ENCODE measurements around the gene EIF4G1. TPM values are rescaled to one million over a fixed set of nuclear protein-coding genes. Genes with fewer than 3 reads are reported as not detected.
A peak's percentile ranks its signal among the peaks of the same experiment; 100 is the strongest.

EIF4G1 gene
- total RNA-seq, 1 donor from 2014 or later: 341 TPM

DNA sequence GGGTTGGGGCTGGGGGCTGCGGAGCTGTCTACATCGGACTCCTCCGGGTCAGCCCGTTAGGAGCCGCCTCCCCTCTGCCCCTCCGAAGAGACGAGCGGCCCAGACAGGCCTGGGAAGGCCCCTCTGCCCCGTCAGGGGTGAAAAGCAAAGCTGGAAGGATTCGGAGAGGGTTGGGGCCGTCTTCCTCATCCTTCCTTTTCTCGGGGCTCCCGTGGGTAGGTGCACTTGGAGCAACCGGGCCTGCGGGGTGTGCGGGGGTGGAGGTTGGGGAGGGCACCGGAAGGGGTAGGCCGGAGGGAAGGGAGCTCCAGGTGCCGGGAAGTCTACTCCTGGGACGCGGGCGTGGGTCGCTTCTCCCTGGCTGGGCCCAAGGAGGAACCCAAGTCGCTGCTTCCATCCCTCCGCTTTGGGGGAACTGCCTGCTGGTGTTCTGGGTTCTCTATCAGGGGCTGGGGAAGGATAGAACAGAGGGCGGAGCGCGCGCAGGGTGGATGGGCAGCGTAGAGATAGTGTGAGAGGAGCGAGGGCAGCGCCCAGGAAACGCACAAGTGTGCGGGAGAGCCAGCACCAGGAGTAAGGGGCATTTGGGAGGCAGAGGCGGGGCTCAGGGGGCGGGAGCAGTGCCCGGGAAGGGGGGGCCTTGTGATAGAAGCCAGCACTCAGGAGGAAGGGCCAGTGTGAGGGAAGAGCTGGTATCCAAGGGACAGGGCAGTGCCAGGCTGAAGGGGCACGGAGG, 47.7 kb downstream of the EIF4G1 start:
- peak; percentile 79 for DNase-seq (ENCODE audit: low spot score)

DNA sequence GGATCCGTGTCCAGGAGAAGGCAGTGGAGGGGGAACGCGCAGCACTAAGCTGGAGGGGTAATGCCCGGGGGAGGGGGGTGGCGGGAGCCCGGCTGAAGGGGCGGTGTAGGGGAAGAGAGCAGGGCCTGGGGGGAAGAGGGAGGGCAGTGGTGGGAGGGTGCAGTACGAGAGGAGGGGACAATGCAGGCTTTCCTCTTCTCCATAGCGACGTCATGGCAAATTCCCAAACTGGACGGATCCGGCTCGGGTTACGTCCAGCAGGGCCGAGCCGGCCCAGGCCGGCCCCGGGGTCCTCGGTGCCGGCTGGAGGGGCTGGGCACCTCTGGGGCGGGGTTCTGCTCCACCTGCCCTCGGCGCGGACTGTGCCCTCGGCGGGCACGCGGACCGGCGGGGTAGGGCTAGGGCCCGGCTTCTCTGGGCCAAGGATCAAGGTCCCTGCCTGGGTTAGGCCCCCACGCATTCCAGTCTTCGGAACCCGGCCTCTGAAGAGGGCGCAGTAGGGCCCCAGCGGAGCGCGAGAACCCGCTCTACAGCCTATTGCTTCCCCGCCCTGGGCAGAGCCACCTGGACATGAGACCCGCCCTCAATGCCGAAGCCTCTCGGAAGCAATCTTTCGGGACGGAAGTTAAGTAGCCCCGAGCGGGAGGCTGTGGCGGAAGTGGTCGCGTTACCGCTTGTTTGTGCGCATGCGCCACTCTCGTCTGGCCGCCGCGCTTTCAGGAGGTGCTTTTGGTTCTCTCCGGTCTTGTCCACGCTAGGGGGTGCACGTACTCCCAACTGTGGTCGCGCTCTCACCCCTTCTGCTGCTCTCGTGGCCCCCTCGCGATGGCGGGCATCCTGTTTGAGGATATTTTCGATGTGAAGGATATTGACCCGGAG, 48.5 kb downstream of the EIF4G1 start:
- ATAC-seq: peak; percentile 74
- peak; percentile 97 for DNase-seq (ENCODE audit: low spot score)

More for the DNA sequence above, 47.7 kb downstream of the EIF4G1 start:
- ATAC-seq: peak; percentile 47

DNA sequence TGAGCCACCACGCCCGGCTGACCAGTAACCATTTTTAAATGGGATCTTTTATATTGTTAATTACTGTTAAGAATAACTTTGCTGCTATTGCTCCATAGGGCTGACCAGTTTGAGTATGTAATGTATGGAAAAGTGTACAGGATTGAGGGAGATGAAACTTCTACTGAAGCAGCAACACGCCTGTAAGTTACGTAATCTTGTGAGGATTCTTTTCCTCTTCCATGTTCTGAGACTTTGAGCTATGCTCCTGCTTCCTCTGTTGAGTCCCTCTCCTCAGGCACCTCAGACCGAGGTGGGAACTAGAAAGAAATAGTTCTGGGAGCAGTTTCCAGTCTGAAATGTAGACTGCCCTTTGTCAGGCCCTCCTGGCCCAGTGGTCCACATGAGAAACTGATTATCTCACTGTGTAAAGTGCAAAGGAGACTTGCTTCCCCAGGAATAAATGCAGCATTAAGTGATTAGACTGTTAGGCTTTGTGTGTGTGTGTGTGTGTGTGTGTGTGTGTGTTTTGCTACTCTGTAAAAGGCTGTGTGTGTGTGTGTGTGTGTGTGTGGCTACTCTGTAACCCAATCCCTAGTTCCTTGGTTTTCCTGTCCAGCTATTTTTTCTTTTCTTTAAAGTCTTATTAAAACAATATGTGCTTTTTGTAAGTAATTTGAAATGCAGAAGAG, 52.3 kb downstream of the EIF4G1 start:
- no peak for DNase-seq (ENCODE audit: low spot score)
- ATAC-seq: no peak

DNA sequence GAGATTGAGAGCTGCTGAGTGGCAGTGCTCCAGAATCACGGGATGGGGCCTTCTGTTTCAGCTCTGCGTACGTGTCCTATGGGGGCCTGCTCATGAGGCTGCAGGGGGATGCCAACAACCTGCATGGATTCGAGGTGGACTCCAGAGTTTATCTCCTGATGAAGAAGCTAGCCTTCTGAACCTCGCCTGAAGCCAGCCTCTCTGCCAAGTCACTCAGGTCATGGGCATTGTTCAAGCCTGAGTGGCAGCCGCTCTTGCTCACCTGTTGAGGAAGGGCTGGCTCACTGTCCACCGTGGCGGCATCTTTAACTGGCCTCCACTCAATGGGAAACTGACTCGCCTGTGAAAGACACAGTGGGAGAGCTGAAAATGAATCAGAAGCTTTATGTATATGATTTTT, 53.7 kb downstream of the EIF4G1 start:
- no peak for ATAC-seq
- DNase-seq (ENCODE audit: low spot score): no peak

DNA sequence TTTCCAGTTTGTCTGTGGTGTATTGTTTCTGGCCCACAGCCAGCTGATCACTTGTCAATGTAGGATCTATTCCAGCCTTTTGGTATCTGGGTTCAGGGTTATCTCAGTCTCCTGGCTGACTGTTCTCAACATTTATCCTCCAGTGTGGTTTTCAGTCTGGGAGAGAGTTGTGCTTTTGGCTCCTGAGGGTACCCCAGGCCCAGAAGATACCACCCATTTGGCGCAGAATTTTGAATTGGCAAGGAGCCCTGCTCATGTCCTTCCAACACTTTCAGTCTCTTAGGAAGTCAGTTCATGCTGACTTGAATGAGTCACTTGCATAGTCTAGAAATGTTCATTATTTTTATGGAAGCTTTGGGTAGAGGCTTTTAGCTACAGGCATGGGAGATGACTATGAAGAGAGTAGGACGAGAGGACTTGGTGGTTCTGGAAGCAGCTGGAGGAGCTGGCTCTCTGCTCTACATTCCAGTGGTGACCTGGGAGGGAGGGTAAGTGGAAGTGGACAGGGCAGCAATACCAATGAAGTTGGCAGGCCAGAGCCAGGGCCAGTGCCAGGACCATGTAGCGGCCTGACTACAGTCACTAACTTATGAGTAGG, 54.3 kb downstream of the EIF4G1 start:
- ATAC-seq: peak; percentile 85
- DNase-seq (ENCODE audit: low spot score): peak; percentile 79

DNA sequence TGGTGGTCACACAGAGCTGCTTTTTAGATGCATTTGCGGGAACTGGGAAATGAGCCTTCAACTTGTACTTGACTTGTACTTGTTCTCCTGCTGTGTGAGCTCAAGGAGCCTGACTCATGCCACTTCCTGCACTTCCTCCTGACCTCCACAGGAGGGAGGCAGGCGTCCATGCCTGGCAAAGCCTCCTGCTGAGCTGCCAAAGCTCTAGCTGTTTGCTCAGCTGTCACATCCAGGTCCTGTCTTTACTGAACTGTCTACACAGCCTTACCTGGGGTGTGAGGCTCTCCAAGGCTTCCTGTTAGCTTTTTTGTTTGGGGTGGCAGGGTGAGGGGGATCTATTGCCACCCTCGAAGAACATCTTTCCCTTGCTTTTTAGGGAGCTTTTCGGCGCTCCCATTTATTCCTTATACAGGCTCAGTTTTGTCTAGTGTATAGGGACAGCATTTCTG, 57.2 kb downstream of the EIF4G1 start:
- peak; percentile 85 for DNase-seq (ENCODE audit: low spot score)
- peak; percentile 94 for ATAC-seq

DNA sequence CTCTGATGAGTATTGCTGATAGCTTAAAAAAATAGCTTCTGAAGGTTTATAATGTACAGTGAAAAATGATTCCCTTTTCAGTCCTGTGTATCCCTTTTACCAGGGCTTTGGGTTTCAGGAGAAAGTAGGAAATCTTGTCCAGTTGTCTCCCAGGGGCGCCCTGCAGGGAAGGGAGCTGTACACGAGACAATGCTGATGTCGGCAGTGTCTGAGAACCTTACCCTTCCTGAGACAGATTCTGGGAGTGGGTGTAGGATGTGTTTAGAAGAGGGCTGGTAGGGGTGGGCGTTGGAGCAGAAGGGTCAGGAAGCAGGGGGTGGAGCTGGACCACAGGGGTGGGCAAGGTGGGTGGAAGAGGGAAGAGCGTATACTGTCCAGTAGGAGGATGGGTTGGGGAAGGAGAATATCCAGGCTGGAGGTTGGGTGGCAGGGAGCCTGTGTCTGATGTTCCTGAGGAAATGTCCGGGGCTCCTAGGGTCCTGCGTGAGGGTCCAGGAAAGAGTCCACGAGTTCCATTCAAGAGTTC, 58.0 kb downstream of the EIF4G1 start:
- DNase-seq (ENCODE audit: low spot score): no peak

DNA sequence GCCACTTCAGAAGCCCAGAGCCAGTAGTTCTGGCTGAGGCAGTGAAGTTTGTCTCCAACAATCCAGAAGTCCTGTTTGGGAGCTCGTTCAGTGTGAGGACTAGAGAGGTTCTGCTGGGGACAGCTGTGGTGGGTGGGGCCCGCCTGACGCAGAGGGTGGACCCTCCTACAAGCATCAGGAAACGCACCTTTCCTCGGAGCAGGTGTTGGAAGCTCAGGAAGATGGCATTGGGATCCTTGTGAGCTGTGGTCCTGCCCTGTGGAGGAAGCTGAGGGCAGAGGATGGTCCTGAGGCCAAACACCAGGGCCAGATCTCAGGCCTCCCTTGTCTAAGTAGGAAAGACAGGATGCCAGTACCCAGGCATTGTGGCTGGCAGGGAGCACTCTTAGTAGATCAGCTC, 58.5 kb downstream of the EIF4G1 start:
- no peak for ATAC-seq
- no peak for DNase-seq (ENCODE audit: low spot score)

More for the DNA sequence above, 58.0 kb downstream of the EIF4G1 start:
- no peak for ATAC-seq

DNA sequence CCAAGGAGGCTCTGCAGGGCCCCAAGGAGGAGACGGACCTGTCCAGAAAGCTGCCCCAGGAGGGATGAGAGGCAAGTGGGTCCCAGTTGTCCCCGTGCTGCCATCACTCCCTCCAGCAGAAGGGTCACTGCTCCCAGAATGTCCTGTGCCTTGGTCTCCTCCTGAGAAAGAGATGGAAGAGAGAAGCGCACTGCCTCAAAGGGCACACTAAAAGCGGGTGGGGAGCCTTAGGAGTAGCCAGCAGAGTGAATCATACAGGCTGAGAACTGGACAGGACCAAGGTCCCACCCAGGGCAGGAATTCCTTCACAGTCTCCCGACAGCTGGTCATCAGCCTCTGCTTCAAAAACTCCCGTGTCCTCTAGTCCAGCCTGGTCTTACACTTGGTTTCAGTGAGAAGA, 59.0 kb downstream of the EIF4G1 start:
- no peak for ATAC-seq
- DNase-seq (ENCODE audit: low spot score): no peak

DNA sequence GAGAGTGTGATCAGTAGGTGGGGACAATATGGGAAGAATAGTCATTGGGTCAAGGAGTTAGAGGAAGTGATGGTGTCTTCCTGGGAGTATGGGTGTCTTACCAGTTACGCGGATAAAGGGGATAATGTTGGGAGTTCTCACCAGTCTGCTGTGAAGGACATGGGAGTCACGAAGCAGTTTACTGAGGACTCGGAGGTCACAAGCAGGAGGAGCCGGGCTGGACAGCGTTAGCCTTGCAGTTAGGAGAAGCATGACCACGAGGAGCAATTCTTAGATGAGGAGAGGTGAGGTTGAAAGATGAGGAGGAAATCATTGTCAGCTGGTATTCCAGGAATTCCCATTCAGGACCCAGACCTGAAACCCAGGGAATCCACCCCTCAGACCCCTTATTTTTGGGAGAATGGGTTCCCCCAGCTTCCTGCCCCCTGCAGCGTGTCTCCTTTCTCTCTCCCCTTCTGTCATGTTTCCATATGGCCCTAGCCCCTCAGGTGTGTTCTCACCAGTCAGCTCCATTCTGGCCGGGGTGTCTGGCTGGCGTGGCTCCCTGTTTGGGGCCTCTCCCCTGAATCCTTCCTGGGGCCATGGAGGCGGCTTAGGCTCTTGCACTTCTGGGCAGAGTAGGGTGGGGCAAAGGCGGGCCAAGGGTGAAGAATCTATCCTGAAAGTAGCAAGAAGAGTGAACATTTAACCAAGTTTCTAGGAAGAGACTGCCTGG, 61.5 kb downstream of the EIF4G1 start:
- DNase-seq (ENCODE audit: low spot score): no peak
- no peak for ATAC-seq

DNA sequence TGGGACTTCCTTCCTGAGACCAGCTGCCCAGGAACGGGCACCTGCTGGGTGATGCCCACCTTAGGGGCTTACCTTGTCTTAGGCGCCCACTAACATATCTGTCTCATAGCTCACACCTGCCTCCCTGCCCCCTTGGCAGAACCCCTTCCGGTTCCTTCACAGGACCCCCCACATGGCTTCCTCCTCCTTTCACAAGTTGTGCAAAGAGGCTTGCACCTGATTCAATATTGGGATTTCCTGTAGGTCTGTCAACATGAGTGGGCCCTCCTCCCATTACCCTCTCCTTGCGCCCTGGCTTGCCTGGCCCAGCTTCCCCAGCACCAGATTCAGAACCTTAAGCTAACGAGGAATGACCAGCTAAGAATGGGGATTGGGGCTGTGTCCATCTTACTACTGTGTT, 63.0 kb downstream of the EIF4G1 start:
- no peak for ATAC-seq
- no peak for DNase-seq (ENCODE audit: low spot score)

DNA sequence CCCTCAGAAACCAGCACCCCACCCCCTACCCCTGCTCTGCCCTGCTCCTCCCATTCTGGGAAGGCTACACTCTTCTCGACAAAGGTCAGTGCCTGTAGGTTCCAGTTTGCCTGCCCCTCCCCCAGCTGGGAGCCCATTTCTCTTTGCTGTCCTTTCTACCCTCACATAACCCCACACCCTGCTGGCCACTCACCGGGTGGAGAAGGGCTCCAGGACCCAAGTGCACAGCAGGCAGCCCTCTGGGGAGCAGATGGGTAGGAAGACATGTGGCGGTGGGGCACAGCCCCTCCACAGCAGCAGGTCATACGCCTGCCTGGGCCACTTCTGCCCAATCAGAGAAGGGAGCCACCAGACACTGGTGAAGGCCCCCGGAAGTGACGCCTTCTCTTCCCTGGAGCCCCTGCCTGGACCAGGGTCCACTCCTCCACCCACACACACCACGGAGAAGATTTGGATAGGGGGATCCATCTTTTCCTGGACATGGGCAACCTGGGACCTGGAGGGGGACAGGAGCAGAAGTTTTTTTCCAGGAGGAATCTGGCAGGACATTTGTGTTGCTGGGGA, 63.6 kb downstream of the EIF4G1 start, which contains the start of gene THPO:
TSS of gene THPO (minus strand) at position 326 of the 564 bp plus-strand sequence. CDS start 1,948 bp downstream, outside the sequence.
- DNase-seq (ENCODE audit: low spot score): peak; percentile 93
- peak; percentile 84 for ATAC-seq

DNA sequence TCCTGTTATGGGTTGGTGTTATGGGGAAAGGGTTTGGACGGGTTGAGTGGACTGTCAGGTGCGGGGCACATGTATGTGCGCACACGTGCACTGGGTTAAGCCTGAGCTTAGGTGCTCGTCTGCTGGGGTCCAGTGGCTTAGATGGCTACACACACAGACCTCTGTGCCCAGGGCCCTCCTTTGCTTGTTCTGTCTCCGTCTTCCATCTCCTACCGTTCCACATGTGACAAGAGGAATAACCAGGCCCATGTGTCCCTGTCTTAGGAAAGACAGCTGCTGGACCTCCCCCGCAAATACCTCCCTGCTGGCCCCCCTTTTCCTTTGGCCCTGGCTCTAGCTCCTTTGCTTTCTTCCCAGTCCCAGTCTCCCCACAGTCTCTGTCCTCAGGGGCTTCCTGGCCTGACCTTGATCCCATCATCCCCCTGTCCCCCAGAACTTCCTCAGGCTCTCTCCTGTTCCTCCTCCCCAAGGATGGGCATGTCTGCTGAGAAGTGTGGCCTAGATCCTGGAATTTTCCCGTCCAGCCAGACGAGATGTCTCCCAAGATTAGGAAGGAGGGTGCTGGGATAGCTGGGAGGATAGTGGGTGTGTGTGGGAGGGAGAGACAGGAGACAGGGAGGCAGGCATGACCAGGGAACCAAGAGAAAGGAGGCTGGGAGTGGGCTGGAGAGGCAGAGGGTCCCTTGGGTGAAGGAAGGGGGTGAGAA, 64.4 kb downstream of the EIF4G1 start:
- DNase-seq (ENCODE audit: low spot score): no peak
- ATAC-seq: no peak

DNA sequence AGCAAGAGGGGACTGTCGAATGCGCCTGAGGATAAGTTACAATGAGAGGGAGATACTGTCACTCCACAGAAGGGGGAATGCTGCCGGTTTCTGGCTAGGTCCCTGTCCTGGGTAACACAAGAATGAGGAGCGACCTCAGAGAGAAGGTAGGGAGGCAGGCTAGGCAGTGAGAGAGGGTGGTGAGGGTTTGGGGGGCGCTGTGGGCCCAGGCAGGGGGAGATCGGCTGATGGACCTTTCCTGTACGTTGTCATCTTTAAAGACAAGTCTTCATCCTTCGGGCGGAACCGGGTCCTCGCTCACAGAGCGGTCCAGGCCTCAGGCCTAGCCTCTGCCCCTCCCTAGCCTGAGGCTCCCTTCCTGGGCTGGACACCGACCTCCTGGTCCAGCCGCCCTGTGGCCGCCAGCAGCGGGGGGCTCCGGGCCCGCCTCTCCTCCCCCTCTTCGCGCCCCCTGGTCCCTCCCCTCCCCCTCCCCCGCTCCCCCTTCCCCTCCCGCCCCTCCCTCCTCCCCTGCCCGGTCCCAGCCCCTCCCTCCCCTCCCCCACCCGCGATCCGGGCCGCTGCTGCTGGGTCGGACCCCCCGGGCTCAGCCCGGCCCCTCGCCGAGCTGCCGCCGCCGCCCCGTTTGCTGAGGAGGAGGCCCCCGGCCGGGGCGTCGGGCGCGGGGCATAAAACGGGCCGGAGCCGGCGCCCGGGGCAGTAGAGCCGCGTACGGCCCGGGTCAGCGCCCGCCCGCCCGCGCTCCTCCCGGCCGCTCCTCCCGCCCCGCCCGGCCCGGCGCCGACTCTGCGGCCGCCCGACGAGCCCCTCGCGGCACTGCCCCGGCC, 65.2 kb downstream of the EIF4G1 start, which contains the start of gene CHRD:
TSS of gene CHRD (plus strand) at position 697 of the 827 bp plus-strand sequence. CDS start 265 bp downstream, outside the sequence.
- DNase-seq (ENCODE audit: low spot score): peak; percentile 53
- ATAC-seq: peak; percentile 23

DNA sequence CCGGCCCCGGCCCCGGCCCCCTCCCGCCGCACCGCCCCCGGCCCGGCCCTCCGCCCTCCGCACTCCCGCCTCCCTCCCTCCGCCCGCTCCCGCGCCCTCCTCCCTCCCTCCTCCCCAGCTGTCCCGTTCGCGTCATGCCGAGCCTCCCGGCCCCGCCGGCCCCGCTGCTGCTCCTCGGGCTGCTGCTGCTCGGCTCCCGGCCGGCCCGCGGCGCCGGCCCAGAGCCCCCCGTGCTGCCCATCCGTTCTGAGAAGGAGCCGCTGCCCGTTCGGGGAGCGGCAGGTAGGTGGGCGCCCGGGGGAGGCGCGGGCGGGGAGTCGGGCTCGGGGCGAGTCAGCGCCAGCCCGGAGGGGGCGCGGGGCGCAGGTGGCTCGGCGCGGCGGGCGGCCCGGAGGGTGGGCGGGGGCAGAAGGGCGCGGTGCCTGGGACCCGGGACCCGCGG, 65.8 kb downstream of the EIF4G1 start:
- DNase-seq (ENCODE audit: low spot score): peak; percentile 76
- peak; percentile 52 for ATAC-seq

DNA sequence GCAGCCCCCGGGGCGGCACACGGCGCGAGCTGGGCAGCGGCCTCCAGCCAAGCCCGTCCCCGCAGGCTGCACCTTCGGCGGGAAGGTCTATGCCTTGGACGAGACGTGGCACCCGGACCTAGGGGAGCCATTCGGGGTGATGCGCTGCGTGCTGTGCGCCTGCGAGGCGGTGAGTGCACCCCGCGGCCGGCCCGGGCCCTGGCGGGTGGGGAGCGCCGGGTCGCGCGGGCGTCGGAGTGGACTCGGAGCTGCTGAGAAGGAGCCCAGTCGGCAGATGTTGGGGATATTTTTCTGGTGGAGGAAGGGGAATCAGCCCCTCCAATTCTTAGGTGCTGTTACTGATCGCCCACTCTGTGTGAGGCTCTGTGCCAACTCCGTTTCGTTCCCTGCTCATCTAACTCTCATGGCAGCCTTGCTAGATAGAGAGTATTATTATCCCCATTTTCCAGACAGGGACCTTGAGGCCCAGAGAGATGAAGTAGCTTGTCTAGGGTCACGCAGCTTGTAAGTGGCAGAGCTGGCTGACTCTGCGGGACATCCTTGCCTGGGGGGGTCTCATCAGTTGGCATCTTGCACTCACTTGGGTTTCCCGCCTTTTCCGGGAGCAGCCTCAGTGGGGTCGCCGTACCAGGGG, 66.3 kb downstream of the EIF4G1 start:
- DNase-seq (ENCODE audit: low spot score) (no peak), ATAC-seq (no peak)
